Transverse colon (tissue), 3 donors: ENCODE results near the gene NKAIN2.

Source experiments
- POLR2A ChIP-seq: fragments of 450-650 bp; IDR thresholded peaks from one replicate; pipeline ENCODE4 v1.6.1; 2016; ENCODE audit warnings: antibody characterized with exemption, mild to moderate bottlenecking, moderate library complexity
- POLR2AphosphoS5 ChIP-seq, 3 donors: sonication (generic); formaldehyde crosslinking; IDR thresholded peaks; one replicate each; pipeline ENCODE4 v1.6.1; 2016; ENCODE audit warnings: antibody characterized with exemption in 3 of 3

GRCh38 chr6:123956492-123957139 lies 153.0 kb downstream of the NKAIN2 start:
- TF ChIP-seq POLR2AphosphoS5 (IDR thresholded peaks at IDR 0.05) (no peak), POLR2A (no peak)
